IMR-90 (cell line): ENCODE results near the gene ASPN.

Source experiments
- BHLHE40 ChIP-seq: fragments of 150-350 bp; IDR thresholded peaks from 2 replicates; pipeline ENCODE4 v1.6.1; 2016; ENCODE audit warnings: mild to moderate bottlenecking, low read depth, low read length
- CEBPB ChIP-seq: IDR thresholded peaks from 2 replicates; pipeline ENCODE4 v1.6.1; 2012; ENCODE audit warnings: low read depth, low read length, improper control_type of control experiment
- CHD1 ChIP-seq: IDR thresholded peaks from 2 replicates; pipeline ENCODE4 v1.6.1; 2012; ENCODE audit warnings: low read depth, low read length, improper control_type of control experiment
- FOS ChIP-seq: fragments of 150-350 bp; IDR thresholded peaks from 2 replicates; pipeline ENCODE4 v1.6.1; 2016; ENCODE audit warnings: low read depth, low read length
- MAZ ChIP-seq: IDR thresholded peaks from 2 replicates; pipeline ENCODE4 v1.6.1; 2012; ENCODE audit warnings: low read depth, mild to moderate bottlenecking, low read length, improper control_type of control experiment, moderate library complexity, borderline replicate concordance
- POLR2A ChIP-seq: IDR thresholded peaks from 2 replicates; pipeline ENCODE4 v1.6.1; 2012; ENCODE audit warnings: mild to moderate bottlenecking, low read depth, low read length
- RAD21 ChIP-seq: IDR thresholded peaks from 2 replicates; pipeline ENCODE4 v1.6.1; 2012; ENCODE audit warnings: low read length, improper control_type of control experiment
- RCOR1 ChIP-seq: IDR thresholded peaks from 2 replicates; pipeline ENCODE4 v1.6.1; 2012; ENCODE audit warnings: mild to moderate bottlenecking, low read length, improper control_type of control experiment; ENCODE audit not compliant: insufficient replicate concordance
- SMC3 ChIP-seq: fragments of 150-350 bp; IDR thresholded peaks from 2 replicates; pipeline ENCODE4 v1.6.1; 2016; ENCODE audit warnings: low read depth, mild to moderate bottlenecking, antibody characterized with exemption, low read length, moderate library complexity
- TF ChIP-seq, protein P1 (sequence below): conservative IDR thresholded peaks from 2 replicates; pipeline ENCODE4 v1.5.1; 2012; ENCODE audit warnings: mild to moderate bottlenecking, low read depth, low read length, improper control_type of control experiment
- TF ChIP-seq, protein P2 (sequence below): fragments of 150-350 bp; IDR thresholded peaks from 2 replicates; pipeline ENCODE4 v1.6.1; 2016; ENCODE audit warnings: low read depth, mild to moderate bottlenecking, low read length, moderate library complexity, borderline replicate concordance
- TF ChIP-seq, protein P3 (sequence below): fragments of 150-350 bp; IDR thresholded peaks from 2 replicates; pipeline ENCODE4 v1.6.1; 2017; ENCODE audit warnings: mild to moderate bottlenecking, antibody characterized with exemption, low read length, low read depth

DNA sequence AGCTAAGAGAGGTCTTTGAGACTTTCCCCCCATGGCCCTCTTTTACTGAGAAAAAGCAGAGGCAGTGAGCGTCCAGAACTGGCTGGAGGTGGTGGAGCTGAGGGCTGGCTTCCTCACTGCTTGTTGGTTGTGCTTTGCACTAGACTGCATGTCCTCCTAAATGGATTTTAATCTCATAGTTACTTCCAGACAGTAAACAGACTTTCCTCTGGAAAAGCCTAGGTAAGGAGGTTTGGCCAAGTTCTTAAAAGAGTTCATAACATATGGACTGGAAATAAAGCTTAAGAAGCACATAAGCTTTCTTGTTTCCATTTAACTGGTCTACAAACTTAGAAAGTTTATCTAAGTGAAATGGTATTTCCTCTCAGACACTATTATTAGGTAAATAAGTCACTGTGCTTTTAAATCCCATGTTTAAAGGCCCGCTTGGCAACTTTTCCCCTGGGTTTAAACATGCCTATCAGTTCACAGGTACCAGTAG, 2.0 kb downstream of the ASPN start:
- TF ChIP-seq POLR2A (no peak), RAD21 (no peak), MAZ (no peak), FOS (no peak), CEBPB (no peak), CHD1 (no peak), BHLHE40 (no peak), RCOR1 (no peak), SMC3 (no peak)
- TF ChIP-seq, protein P1, sequence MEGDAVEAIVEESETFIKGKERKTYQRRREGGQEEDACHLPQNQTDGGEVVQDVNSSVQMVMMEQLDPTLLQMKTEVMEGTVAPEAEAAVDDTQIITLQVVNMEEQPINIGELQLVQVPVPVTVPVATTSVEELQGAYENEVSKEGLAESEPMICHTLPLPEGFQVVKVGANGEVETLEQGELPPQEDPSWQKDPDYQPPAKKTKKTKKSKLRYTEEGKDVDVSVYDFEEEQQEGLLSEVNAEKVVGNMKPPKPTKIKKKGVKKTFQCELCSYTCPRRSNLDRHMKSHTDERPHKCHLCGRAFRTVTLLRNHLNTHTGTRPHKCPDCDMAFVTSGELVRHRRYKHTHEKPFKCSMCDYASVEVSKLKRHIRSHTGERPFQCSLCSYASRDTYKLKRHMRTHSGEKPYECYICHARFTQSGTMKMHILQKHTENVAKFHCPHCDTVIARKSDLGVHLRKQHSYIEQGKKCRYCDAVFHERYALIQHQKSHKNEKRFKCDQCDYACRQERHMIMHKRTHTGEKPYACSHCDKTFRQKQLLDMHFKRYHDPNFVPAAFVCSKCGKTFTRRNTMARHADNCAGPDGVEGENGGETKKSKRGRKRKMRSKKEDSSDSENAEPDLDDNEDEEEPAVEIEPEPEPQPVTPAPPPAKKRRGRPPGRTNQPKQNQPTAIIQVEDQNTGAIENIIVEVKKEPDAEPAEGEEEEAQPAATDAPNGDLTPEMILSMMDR: no peak
- TF ChIP-seq, protein P2, sequence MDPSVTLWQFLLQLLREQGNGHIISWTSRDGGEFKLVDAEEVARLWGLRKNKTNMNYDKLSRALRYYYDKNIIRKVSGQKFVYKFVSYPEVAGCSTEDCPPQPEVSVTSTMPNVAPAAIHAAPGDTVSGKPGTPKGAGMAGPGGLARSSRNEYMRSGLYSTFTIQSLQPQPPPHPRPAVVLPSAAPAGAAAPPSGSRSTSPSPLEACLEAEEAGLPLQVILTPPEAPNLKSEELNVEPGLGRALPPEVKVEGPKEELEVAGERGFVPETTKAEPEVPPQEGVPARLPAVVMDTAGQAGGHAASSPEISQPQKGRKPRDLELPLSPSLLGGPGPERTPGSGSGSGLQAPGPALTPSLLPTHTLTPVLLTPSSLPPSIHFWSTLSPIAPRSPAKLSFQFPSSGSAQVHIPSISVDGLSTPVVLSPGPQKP: no peak
- TF ChIP-seq, protein P3, sequence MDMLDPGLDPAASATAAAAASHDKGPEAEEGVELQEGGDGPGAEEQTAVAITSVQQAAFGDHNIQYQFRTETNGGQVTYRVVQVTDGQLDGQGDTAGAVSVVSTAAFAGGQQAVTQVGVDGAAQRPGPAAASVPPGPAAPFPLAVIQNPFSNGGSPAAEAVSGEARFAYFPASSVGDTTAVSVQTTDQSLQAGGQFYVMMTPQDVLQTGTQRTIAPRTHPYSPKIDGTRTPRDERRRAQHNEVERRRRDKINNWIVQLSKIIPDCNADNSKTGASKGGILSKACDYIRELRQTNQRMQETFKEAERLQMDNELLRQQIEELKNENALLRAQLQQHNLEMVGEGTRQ: no peak
